ENCODE data around the gene MRS2.
"Not testable (repeated sequence)": the region's sequence is repeated elsewhere in the genome, so short reads cannot be mapped to it uniquely, and the experiment has no call there.

The MRS2 gene

GRCh38 chr6:24403501-24403824, 727 bp downstream of the MRS2 start:
- Histone ChIP-seq H3K27me3 (ENCODE audit: control insufficient read depth in 1 of 2, insufficient read depth in 2 of 2, low read length in 2 of 2) (peaks cover 4 to 7% of the 10 kb centered on the region in 2 donors), H3K36me3 (ENCODE audit: control insufficient read depth in 1 of 2, insufficient read depth in 2 of 2, low read length in 2 of 2) (peaks cover 12 to 14% of the 10 kb centered on the region in 2 donors), H3K4me1 (ENCODE audit: control insufficient read depth in 1 of 2, insufficient read depth in 2 of 2, low read length in 2 of 2) (peaks cover 15 to 19% of the 10 kb centered on the region in 2 donors), H3K9me3 (ENCODE audit: control insufficient read depth in 1 of 2, low read length in 2 of 2) (no peaks in the 10 kb centered on the region), H3K9ac (ENCODE audit: low read depth in 1 of 2, low read length in 2 of 2) (peak overlapping the region; percentile 80 to 98), H3K4me3 (ENCODE audit: low read depth in 1 of 2, low read length in 2 of 2) (peak overlapping the region; percentile 81 to 99), H3K27ac (ENCODE audit: low read depth, low read length) (peak overlapping the region; percentile 58)

GRCh38 chr6:24405262-24405661, 2.5 kb downstream of the MRS2 start:
- Histone ChIP-seq H3K4me1 (ENCODE audit: control insufficient read depth in 1 of 2, insufficient read depth in 2 of 2, low read length in 2 of 2) (peaks cover 15 to 19% of the 10 kb centered on the region in 2 donors), H3K27ac (ENCODE audit: low read depth, low read length) (no peak overlapping the region), H3K9me3 (ENCODE audit: control insufficient read depth in 1 of 2, low read length in 2 of 2) (no peaks in the 10 kb centered on the region), H3K4me3 (ENCODE audit: low read depth in 1 of 2, low read length in 2 of 2) (no peak overlapping the region), H3K9ac (ENCODE audit: low read depth in 1 of 2, low read length in 2 of 2) (no peak overlapping the region), H3K27me3 (ENCODE audit: control insufficient read depth in 1 of 2, insufficient read depth in 2 of 2, low read length in 2 of 2) (no peaks in the 10 kb centered on the region), H3K36me3 (ENCODE audit: control insufficient read depth in 1 of 2, insufficient read depth in 2 of 2, low read length in 2 of 2) (peaks cover 16 to 27% of the 10 kb centered on the region in 2 donors)

GRCh38 chr6:24408719-24409410, 6.1 kb downstream of the MRS2 start:
- no peaks in the 10 kb centered on the region for H3K27me3 ChIP-seq (ENCODE audit: control insufficient read depth in 1 of 2, insufficient read depth in 2 of 2, low read length in 2 of 2)
- H3K9me3 ChIP-seq (ENCODE audit: control insufficient read depth in 1 of 2, low read length in 2 of 2): no peaks in the 10 kb centered on the region
- H3K27ac ChIP-seq (ENCODE audit: low read depth, low read length): no peak overlapping the region
- H3K9ac ChIP-seq (ENCODE audit: low read depth in 1 of 2, low read length in 2 of 2): no peak overlapping the region
- peaks cover 16 to 51% of the 10 kb centered on the region in 2 donors for H3K36me3 ChIP-seq (ENCODE audit: control insufficient read depth in 1 of 2, insufficient read depth in 2 of 2, low read length in 2 of 2)
- no peak overlapping the region for H3K4me3 ChIP-seq (ENCODE audit: low read depth in 1 of 2, low read length in 2 of 2)
- peaks cover 9 to 12% of the 10 kb centered on the region in 2 donors for H3K4me1 ChIP-seq (ENCODE audit: control insufficient read depth in 1 of 2, insufficient read depth in 2 of 2, low read length in 2 of 2)

GRCh38 chr6:24410622-24411021, 7.9 kb downstream of the MRS2 start:
- Histone ChIP-seq H3K4me3 (ENCODE audit: low read depth in 1 of 2, low read length in 2 of 2) (no peak overlapping the region), H3K9me3 (ENCODE audit: control insufficient read depth in 1 of 2, low read length in 2 of 2) (no peaks in the 10 kb centered on the region), H3K36me3 (ENCODE audit: control insufficient read depth in 1 of 2, insufficient read depth in 2 of 2, low read length in 2 of 2) (peaks cover 9 to 63% of the 10 kb centered on the region in 2 donors), H3K9ac (ENCODE audit: low read depth in 1 of 2, low read length in 2 of 2) (no peak overlapping the region), H3K27me3 (ENCODE audit: control insufficient read depth in 1 of 2, insufficient read depth in 2 of 2, low read length in 2 of 2) (no peaks in the 10 kb centered on the region), H3K27ac (ENCODE audit: low read depth, low read length) (no peak overlapping the region), H3K4me1 (ENCODE audit: control insufficient read depth in 1 of 2, insufficient read depth in 2 of 2, low read length in 2 of 2) (no peaks in the 10 kb centered on the region)

GRCh38 chr6:24412294-24412693, 9.6 kb downstream of the MRS2 start:
- Histone ChIP-seq H3K9me3 (ENCODE audit: control insufficient read depth in 1 of 2, low read length in 2 of 2) (no peaks in the 10 kb centered on the region), H3K9ac (ENCODE audit: low read depth in 1 of 2, low read length in 2 of 2) (no peak overlapping the region), H3K36me3 (ENCODE audit: control insufficient read depth in 1 of 2, insufficient read depth in 2 of 2, low read length in 2 of 2) (peaks cover 9 to 74% of the 10 kb centered on the region in 2 donors), H3K27me3 (ENCODE audit: control insufficient read depth in 1 of 2, insufficient read depth in 2 of 2, low read length in 2 of 2) (no peaks in the 10 kb centered on the region), H3K27ac (ENCODE audit: low read depth, low read length) (no peak overlapping the region), H3K4me1 (ENCODE audit: control insufficient read depth in 1 of 2, insufficient read depth in 2 of 2, low read length in 2 of 2) (no peaks in the 10 kb centered on the region), H3K4me3 (ENCODE audit: low read depth in 1 of 2, low read length in 2 of 2) (no peak overlapping the region)

GRCh38 chr6:24414531-24414930, 11.8 kb downstream of the MRS2 start:
- H3K9ac ChIP-seq (ENCODE audit: low read depth in 1 of 2, low read length in 2 of 2); H3K9me3 ChIP-seq (ENCODE audit: control insufficient read depth in 1 of 2, low read length in 2 of 2); H3K4me3 ChIP-seq (ENCODE audit: low read depth in 1 of 2, low read length in 2 of 2); H3K27ac ChIP-seq (ENCODE audit: low read depth, low read length); H3K27me3 ChIP-seq (ENCODE audit: control insufficient read depth in 1 of 2, insufficient read depth in 2 of 2, low read length in 2 of 2); H3K4me1 ChIP-seq (ENCODE audit: control insufficient read depth in 1 of 2, insufficient read depth in 2 of 2, low read length in 2 of 2): not testable (repeated sequence)
- H3K36me3 ChIP-seq (ENCODE audit: control insufficient read depth in 1 of 2, insufficient read depth in 2 of 2, low read length in 2 of 2): peaks cover 0 to 72% of the 10 kb centered on the region in 2 donors

- Histone ChIP-seq H3K27ac (ENCODE audit: low read depth, low read length) (no peak overlapping the region), H3K9ac (ENCODE audit: low read depth in 1 of 2, low read length in 2 of 2) (no peak overlapping the region), H3K36me3 (ENCODE audit: control insufficient read depth in 1 of 2, insufficient read depth in 2 of 2, low read length in 2 of 2) (peaks cover 9 to 74% of the 10 kb centered on the region in 2 donors), H3K4me1 (ENCODE audit: control insufficient read depth in 1 of 2, insufficient read depth in 2 of 2, low read length in 2 of 2) (no peaks in the 10 kb centered on the region), H3K9me3 (ENCODE audit: control insufficient read depth in 1 of 2, low read length in 2 of 2) (no peaks in the 10 kb centered on the region), H3K27me3 (ENCODE audit: control insufficient read depth in 1 of 2, insufficient read depth in 2 of 2, low read length in 2 of 2) (no peaks in the 10 kb centered on the region), H3K4me3 (ENCODE audit: low read depth in 1 of 2, low read length in 2 of 2) (no peak overlapping the region)
Measured at GRCh38 chr6:24415753-24416152, 13.0 kb downstream of the MRS2 start.

GRCh38 chr6:24419526-24419925, 16.8 kb downstream of the MRS2 start:
- H3K4me3 ChIP-seq (ENCODE audit: low read depth in 1 of 2, low read length in 2 of 2): no peak overlapping the region
- H3K27ac ChIP-seq (ENCODE audit: low read depth, low read length): no peak overlapping the region
- no peaks in the 10 kb centered on the region for H3K9me3 ChIP-seq (ENCODE audit: control insufficient read depth in 1 of 2, low read length in 2 of 2)
- H3K27me3 ChIP-seq (ENCODE audit: control insufficient read depth in 1 of 2, insufficient read depth in 2 of 2, low read length in 2 of 2): no peaks in the 10 kb centered on the region
- H3K9ac ChIP-seq (ENCODE audit: low read depth in 1 of 2, low read length in 2 of 2): no peak overlapping the region
- peaks cover 21 to 81% of the 10 kb centered on the region in 2 donors for H3K36me3 ChIP-seq (ENCODE audit: control insufficient read depth in 1 of 2, insufficient read depth in 2 of 2, low read length in 2 of 2)
- H3K4me1 ChIP-seq (ENCODE audit: control insufficient read depth in 1 of 2, insufficient read depth in 2 of 2, low read length in 2 of 2): no peaks in the 10 kb centered on the region

- H3K27me3 ChIP-seq (ENCODE audit: control insufficient read depth in 1 of 2, insufficient read depth in 2 of 2, low read length in 2 of 2): no peaks in the 10 kb centered on the region
- H3K4me3 ChIP-seq (ENCODE audit: low read depth in 1 of 2, low read length in 2 of 2): no peak overlapping the region
- H3K36me3 ChIP-seq (ENCODE audit: control insufficient read depth in 1 of 2, insufficient read depth in 2 of 2, low read length in 2 of 2): peaks cover 30 to 52% of the 10 kb centered on the region in 2 donors
- no peak overlapping the region for H3K9ac ChIP-seq (ENCODE audit: low read depth in 1 of 2, low read length in 2 of 2)
- H3K9me3 ChIP-seq (ENCODE audit: control insufficient read depth in 1 of 2, low read length in 2 of 2): no peaks in the 10 kb centered on the region
- H3K27ac ChIP-seq (ENCODE audit: low read depth, low read length): no peak overlapping the region
- H3K4me1 ChIP-seq (ENCODE audit: control insufficient read depth in 1 of 2, insufficient read depth in 2 of 2, low read length in 2 of 2): no peaks in the 10 kb centered on the region
Measured at GRCh38 chr6:24425091-24425490, 22.4 kb downstream of the MRS2 start.

GRCh38 chr6:24426729-24427446, 24.2 kb downstream of the MRS2 start:
- H3K9ac ChIP-seq (ENCODE audit: low read depth in 1 of 2, low read length in 2 of 2): no peak overlapping the region
- no peaks in the 10 kb centered on the region for H3K27me3 ChIP-seq (ENCODE audit: control insufficient read depth in 1 of 2, insufficient read depth in 2 of 2, low read length in 2 of 2)
- no peak overlapping the region for H3K4me3 ChIP-seq (ENCODE audit: low read depth in 1 of 2, low read length in 2 of 2)
- H3K27ac ChIP-seq (ENCODE audit: low read depth, low read length): no peak overlapping the region
- H3K4me1 ChIP-seq (ENCODE audit: control insufficient read depth in 1 of 2, insufficient read depth in 2 of 2, low read length in 2 of 2): no peaks in the 10 kb centered on the region
- no peaks in the 10 kb centered on the region for H3K9me3 ChIP-seq (ENCODE audit: control insufficient read depth in 1 of 2, low read length in 2 of 2)
- H3K36me3 ChIP-seq (ENCODE audit: control insufficient read depth in 1 of 2, insufficient read depth in 2 of 2, low read length in 2 of 2): peaks cover 22 to 41% of the 10 kb centered on the region in 2 donors
